Neutrophil (primary cell): Measurements from ENCODE around the gene BOC.
A peak's percentile ranks its signal among the peaks of the same experiment; 100 is the strongest.

Source experiments
- H3K27ac ChIP-seq: fragments of 200-600 bp; sonication (generic); 2 replicates; pipeline ENCODE4 v1.5.1; 2016; ENCODE audit warnings: mild to moderate bottlenecking, moderate library complexity
- H3K27me3 ChIP-seq: fragments of 200-600 bp; sonication (generic); 2 replicates; pipeline ENCODE4 v1.6.0; 2016; ENCODE audit warnings: mild to moderate bottlenecking
- H3K36me3 ChIP-seq: fragments of 200-600 bp; sonication (generic); 2 replicates; pipeline ENCODE4 v1.5.1; 2017
- H3K4me1 ChIP-seq, 2 experiments: fragments of 200-600 bp in 1 of 2; sonication (generic) in 1 of 2; 1 replicate in 1 of 2; 2 replicates in 1 of 2; pipeline versions ENCODE4 v1.5.1 to v1.6.1; 2013 to 2016; ENCODE audit warnings: low read depth in 1 of 2, low read length in 1 of 2, mild to moderate bottlenecking in 1 of 2, moderate library complexity in 1 of 2; ENCODE audit not compliant: control insufficient read depth in 1 of 2, insufficient read depth in 1 of 2
- H3K4me3 ChIP-seq, 2 experiments: fragments of 200-600 bp in 1 of 2; sonication (generic) in 1 of 2; 1 replicate in 1 of 2; 2 replicates in 1 of 2; pipeline ENCODE4 v1.5.1; 2013 to 2016; ENCODE audit warnings: low read depth in 1 of 2, low read length in 1 of 2, mild to moderate bottlenecking in 1 of 2, moderate library complexity in 1 of 2
- H3K9me3 ChIP-seq: fragments of 200-600 bp; sonication (generic); 2 replicates; pipeline ENCODE4 v1.5.1; 2016
- TF ChIP-seq, protein P1 (sequence below): fragments of 200-600 bp; sonication (generic); IDR thresholded peaks from 2 replicates; pipeline ENCODE4 v1.5.1; 2016; ENCODE audit warnings: antibody characterized with exemption

Gene BOC, protein sequence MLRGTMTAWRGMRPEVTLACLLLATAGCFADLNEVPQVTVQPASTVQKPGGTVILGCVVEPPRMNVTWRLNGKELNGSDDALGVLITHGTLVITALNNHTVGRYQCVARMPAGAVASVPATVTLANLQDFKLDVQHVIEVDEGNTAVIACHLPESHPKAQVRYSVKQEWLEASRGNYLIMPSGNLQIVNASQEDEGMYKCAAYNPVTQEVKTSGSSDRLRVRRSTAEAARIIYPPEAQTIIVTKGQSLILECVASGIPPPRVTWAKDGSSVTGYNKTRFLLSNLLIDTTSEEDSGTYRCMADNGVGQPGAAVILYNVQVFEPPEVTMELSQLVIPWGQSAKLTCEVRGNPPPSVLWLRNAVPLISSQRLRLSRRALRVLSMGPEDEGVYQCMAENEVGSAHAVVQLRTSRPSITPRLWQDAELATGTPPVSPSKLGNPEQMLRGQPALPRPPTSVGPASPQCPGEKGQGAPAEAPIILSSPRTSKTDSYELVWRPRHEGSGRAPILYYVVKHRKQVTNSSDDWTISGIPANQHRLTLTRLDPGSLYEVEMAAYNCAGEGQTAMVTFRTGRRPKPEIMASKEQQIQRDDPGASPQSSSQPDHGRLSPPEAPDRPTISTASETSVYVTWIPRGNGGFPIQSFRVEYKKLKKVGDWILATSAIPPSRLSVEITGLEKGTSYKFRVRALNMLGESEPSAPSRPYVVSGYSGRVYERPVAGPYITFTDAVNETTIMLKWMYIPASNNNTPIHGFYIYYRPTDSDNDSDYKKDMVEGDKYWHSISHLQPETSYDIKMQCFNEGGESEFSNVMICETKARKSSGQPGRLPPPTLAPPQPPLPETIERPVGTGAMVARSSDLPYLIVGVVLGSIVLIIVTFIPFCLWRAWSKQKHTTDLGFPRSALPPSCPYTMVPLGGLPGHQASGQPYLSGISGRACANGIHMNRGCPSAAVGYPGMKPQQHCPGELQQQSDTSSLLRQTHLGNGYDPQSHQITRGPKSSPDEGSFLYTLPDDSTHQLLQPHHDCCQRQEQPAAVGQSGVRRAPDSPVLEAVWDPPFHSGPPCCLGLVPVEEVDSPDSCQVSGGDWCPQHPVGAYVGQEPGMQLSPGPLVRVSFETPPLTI

DNA sequence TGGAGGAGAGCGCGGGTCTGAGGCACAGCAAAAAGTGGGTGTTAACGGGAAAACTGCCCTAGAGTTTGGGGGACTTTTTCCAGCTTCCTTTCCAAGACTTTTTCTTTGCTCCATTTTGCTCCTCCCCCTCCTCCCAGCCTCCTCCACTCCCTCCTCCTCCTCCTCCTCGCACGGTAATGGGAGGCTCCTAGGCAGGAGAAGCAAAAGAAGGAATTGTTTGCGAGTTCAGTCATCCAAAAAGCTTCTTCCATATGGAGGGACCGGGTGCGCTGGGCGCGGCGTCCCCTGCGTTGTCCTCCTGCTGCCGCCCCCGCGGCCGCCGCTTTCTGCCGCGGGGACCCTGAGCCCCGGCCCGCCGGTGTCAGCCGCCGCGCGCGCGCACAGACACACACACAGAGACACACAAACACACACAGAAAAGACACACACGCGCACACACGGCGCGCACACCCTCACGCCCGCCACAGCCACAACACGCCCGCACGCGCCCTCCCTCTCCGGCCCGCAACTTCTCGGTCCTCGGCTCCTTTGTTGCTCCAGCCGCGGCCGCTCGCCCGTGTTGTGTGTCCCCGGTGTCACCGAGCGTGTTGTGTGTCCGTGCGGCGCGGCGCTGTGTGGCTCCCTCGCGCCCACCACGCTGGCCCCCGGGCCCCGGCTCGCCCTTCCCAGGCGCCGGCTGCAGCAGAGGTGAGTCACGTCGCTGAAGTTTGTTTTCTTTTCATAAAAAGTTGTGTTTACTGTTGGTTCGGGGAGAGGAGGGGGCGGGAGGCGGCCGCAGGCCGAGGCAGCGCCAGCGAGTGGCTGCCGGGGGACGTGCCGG lies at the start of gene BOC:
BOC (plus strand) TSS at position 228 of the 820 bp plus-strand sequence. CDS start 38,246 bp downstream, outside the sequence.
- Histone ChIP-seq H3K4me1 (peaks cover 5 to 8% of the 10 kb centered on the region in 2 experiments), H3K9me3 (no peaks in the 10 kb centered on the region), H3K27ac (no peak within 1 kb of the TSS), H3K36me3 (no peaks in the 10 kb centered on the region), H3K4me3 (peak within 1 kb of the TSS in 1 of 2 experiments; percentile 28), H3K27me3 (peaks cover 93% of the 10 kb centered on the region)
- TF ChIP-seq, protein P1, sequence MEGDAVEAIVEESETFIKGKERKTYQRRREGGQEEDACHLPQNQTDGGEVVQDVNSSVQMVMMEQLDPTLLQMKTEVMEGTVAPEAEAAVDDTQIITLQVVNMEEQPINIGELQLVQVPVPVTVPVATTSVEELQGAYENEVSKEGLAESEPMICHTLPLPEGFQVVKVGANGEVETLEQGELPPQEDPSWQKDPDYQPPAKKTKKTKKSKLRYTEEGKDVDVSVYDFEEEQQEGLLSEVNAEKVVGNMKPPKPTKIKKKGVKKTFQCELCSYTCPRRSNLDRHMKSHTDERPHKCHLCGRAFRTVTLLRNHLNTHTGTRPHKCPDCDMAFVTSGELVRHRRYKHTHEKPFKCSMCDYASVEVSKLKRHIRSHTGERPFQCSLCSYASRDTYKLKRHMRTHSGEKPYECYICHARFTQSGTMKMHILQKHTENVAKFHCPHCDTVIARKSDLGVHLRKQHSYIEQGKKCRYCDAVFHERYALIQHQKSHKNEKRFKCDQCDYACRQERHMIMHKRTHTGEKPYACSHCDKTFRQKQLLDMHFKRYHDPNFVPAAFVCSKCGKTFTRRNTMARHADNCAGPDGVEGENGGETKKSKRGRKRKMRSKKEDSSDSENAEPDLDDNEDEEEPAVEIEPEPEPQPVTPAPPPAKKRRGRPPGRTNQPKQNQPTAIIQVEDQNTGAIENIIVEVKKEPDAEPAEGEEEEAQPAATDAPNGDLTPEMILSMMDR = no peak

DNA sequence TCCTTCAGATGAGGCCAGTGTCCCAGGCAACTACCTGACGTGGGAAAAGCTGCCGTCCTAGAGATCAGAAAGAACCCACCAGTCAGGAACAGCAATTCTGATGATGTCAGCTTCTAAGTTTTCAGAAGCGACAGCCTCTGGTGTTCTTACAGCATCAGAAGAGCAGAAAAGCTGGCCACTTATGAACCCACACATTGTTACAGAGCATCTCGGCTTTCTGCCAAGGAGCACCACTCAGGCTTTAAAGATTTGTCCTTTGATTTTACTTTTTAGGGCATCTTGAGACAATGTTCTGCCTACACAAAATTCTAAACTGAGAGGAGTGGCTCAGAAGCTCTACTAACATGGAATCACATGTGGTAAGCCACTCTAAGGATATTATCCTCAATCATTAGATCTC lies 49.7 kb upstream of the BOC start:
- Histone ChIP-seq H3K27me3 (no peaks in the 10 kb centered on the region), H3K27ac (no peak overlapping the region), H3K4me3 (no peak overlapping the region), H3K36me3 (no peaks in the 10 kb centered on the region), H3K4me1 (no peaks in the 10 kb centered on the region), H3K9me3 (no peaks in the 10 kb centered on the region)
- TF ChIP-seq, protein P1 = no peak

DNA sequence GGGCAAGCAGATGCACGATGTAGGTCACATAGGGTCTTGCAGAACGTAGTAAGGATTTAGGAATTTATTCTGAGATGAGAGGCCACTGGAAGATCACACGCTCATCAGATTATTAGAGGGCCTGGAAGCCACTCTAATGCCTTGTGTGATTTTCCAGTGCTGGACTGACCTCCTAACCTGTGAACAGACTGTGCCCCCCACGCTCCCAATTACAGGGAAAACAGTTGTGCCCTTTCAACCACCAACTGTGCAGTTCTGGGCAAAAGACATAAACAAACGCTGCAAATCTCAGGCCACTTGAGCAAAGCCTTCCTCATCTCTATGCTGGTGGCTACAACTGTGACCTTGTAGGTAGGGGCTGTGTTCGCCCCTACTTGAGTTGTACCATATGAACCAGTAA lies 48.2 kb upstream of the BOC start:
- Histone ChIP-seq H3K9me3 (no peaks in the 10 kb centered on the region), H3K27me3 (no peaks in the 10 kb centered on the region), H3K4me1 (no peaks in the 10 kb centered on the region), H3K4me3 (no peak overlapping the region), H3K36me3 (no peaks in the 10 kb centered on the region), H3K27ac (no peak overlapping the region)
- TF ChIP-seq, protein P1 = no peak

DNA sequence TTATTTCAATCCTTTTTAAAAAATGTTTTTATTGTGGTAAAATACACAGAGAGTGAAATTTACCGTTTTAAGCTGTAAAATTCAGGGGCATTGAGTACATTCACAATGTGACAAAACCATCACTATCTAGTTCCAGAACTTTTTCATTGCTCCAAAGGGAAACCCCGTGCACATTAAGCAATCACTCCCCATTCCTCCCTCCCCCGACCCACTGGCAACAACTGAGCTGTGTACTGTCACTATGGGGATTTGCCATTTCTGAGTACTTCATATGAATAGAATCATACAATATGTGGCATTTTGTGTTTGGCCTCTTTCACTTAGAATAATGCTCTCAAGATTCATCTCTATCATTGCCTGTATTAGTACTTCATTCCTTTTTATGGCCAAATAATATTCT lies 45.5 kb upstream of the BOC start:
- Histone ChIP-seq H3K4me1 (no peaks in the 10 kb centered on the region), H3K27me3 (no peaks in the 10 kb centered on the region), H3K4me3 (no peak overlapping the region), H3K27ac (no peak overlapping the region), H3K36me3 (no peaks in the 10 kb centered on the region), H3K9me3 (no peaks in the 10 kb centered on the region)
- TF ChIP-seq, protein P1 = no peak

DNA sequence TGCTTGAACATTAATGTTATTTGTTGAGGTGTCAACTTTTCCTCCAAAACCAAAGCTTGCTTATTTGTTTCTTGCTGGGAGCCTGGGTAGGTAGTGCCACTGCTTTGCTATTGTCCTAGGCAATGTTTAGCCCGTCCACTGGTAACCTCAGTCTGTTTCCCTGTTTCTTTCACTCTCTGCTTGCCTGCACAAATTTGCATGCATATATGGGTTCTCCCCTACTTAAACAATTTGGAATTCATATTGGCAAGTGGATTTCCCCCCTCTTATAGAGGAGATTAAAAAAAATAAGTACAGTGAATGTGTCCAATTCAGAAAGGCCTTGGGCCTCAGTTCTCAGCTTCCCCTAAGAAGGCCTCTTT lies 45.0 kb upstream of the BOC start:
- TF ChIP-seq, protein P1 = no peak
- Histone ChIP-seq H3K9me3 (no peaks in the 10 kb centered on the region), H3K4me1 (no peaks in the 10 kb centered on the region), H3K4me3 (no peak overlapping the region), H3K27ac (no peak overlapping the region), H3K36me3 (no peaks in the 10 kb centered on the region), H3K27me3 (no peaks in the 10 kb centered on the region)
